PC-9 (cell line): ENCODE measurements around the gene FUT3. TPM values are rescaled to one million over a fixed set of nuclear protein-coding genes. Genes with fewer than 3 reads are reported as not detected.

Experiments used
- BruUV-seq: library from RNA; stranded (reverse); fragments of 400-500 nt; replicated peaks from 2 replicates; lab custom pipeline; 2021; lab: Mats Ljungman, UMichigan
- CTCF ChIA-PET: fragments of 300-600 bp; sonication (Branson Sonifier 250); formaldehyde crosslinking; loops from one replicate; lab custom pipeline; 2022; ENCODE audit warnings: antibody characterized with exemption; lab: Charles Lee
- POLR2A ChIA-PET: fragments of 300-600 bp; sonication (Branson Sonifier 250); formaldehyde crosslinking; loops from one replicate; lab custom pipeline; 2022; ENCODE audit warnings: antibody characterized with exemption; ENCODE audit not compliant: unreplicated experiment; lab: Charles Lee
- DNase-seq, 2 experiments: peaks; one replicate each; pipeline versions ENCODE4 v3.0.0 to v3.0.0-alpha.2; 2015 to 2022; ENCODE audit warnings: mixed read lengths in 1 of 2
- H2AFZ ChIP-seq: fragments of 200-600 bp; sonication (generic); 2 replicates; pipeline ENCODE4 v1.8.1; 2017; ENCODE audit warnings: antibody characterized with exemption
- H3F3A ChIP-seq: fragments of 200-600 bp; sonication (generic); 2 replicates; pipeline ENCODE4 v1.8.1; 2017; ENCODE audit warnings: antibody characterized with exemption, mild to moderate bottlenecking, low read depth; ENCODE audit not compliant: insufficient read depth
- H3K27ac ChIP-seq: fragments of 200-600 bp; sonication (generic); 2 replicates; pipeline ENCODE4 v1.6.1; 2016; ENCODE audit warnings: mixed run types
- H3K27me3 ChIP-seq: fragments of 200-600 bp; sonication (generic); 2 replicates; pipeline ENCODE4 v1.6.1; 2016; ENCODE audit warnings: low read depth, mixed run types; ENCODE audit not compliant: insufficient read depth
- H3K36me3 ChIP-seq: fragments of 200-600 bp; sonication (generic); 2 replicates; pipeline ENCODE4 v1.6.1; 2016; ENCODE audit warnings: low read depth, mixed run types
- H3K4me1 ChIP-seq: fragments of 200-600 bp; sonication (generic); replicated peaks from 2 replicates; pipeline ENCODE4 v1.6.1; 2016; ENCODE audit warnings: mixed run types; ENCODE audit not compliant: insufficient read depth
- H3K4me2 ChIP-seq: fragments of 200-600 bp; sonication (generic); 2 replicates; pipeline ENCODE4 v1.6.1; 2017; ENCODE audit warnings: mixed run types
- H3K4me3 ChIP-seq: fragments of 200-600 bp; sonication (generic); 2 replicates; pipeline ENCODE4 v1.6.1; 2016; ENCODE audit warnings: mixed run types
- H3K79me2 ChIP-seq: fragments of 200-600 bp; sonication (generic); 2 replicates; pipeline ENCODE4 v1.6.1; 2017; ENCODE audit warnings: low read depth, mixed run types
- H3K9me2 ChIP-seq: fragments of 200-600 bp; sonication (generic); 2 replicates; pipeline ENCODE4 v1.8.1; 2017; ENCODE audit warnings: mild to moderate bottlenecking; ENCODE audit not compliant: insufficient read depth
- H3K9me3 ChIP-seq: fragments of 200-600 bp; sonication (generic); 2 replicates; pipeline ENCODE4 v1.8.1; 2016; ENCODE audit warnings: low read depth; ENCODE audit not compliant: insufficient read depth
- H4K20me1 ChIP-seq: fragments of 200-600 bp; sonication (generic); 2 replicates; pipeline ENCODE4 v1.8.1; 2017; ENCODE audit not compliant: insufficient read depth
- EZH2 ChIP-seq: fragments of 200-600 bp; sonication (generic); IDR thresholded peaks from 2 replicates; pipeline ENCODE4 v1.8.0; 2017; ENCODE audit warnings: antibody characterized with exemption, low read depth
- intact Hi-C: fragments of 100-400 bp; cut with micrococcal nuclease; formaldehyde crosslinking; loops from one replicate; pipeline ENCODE4 v1.10.0; 2022; ENCODE audit not compliant: unreplicated experiment
- total RNA-seq: library from RNA; stranded (reverse); gene quantifications from 2 replicates; pipeline ENCODE4 v1.2.3, GENCODE V29; 2021
- TF ChIP-seq, protein P1 (sequence below): fragments of 200-600 bp; sonication (generic); conservative IDR thresholded peaks from 2 replicates; pipeline ENCODE4 v1.6.1; 2017; ENCODE audit warnings: mixed run types, antibody characterized with exemption, mild to moderate bottlenecking, moderate library complexity

The FUT3 gene
- total RNA-seq, 1 experiment from 2014 or later = 28.5 TPM

- H3K9me2 ChIP-seq = no peaks in the 10 kb centered on the region
- H3K9me3 ChIP-seq = no peaks in the 10 kb centered on the region
- no peaks in the 10 kb centered on the region for H3K79me2 ChIP-seq
- intact Hi-C loops = no loop called here
- no TSS peak for BruUV-seq
- H2AFZ ChIP-seq = peak overlapping the region; percentile 62
- no peaks in the 10 kb centered on the region for H4K20me1 ChIP-seq
- peak overlapping the region; percentile 85 for H3K4me3 ChIP-seq
- DNase-seq = peak; percentile 75 to 94
- H3K36me3 ChIP-seq = no peaks in the 10 kb centered on the region
- H3K4me2 ChIP-seq = peak overlapping the region; percentile 81
- H3F3A ChIP-seq = peaks cover 17% of the 10 kb centered on the region; the same call in 1 of the 2 replicates
- TF ChIP-seq, protein P1, sequence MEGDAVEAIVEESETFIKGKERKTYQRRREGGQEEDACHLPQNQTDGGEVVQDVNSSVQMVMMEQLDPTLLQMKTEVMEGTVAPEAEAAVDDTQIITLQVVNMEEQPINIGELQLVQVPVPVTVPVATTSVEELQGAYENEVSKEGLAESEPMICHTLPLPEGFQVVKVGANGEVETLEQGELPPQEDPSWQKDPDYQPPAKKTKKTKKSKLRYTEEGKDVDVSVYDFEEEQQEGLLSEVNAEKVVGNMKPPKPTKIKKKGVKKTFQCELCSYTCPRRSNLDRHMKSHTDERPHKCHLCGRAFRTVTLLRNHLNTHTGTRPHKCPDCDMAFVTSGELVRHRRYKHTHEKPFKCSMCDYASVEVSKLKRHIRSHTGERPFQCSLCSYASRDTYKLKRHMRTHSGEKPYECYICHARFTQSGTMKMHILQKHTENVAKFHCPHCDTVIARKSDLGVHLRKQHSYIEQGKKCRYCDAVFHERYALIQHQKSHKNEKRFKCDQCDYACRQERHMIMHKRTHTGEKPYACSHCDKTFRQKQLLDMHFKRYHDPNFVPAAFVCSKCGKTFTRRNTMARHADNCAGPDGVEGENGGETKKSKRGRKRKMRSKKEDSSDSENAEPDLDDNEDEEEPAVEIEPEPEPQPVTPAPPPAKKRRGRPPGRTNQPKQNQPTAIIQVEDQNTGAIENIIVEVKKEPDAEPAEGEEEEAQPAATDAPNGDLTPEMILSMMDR = no peak
- no peak for TF ChIP-seq EZH2
- H3K27ac ChIP-seq = peak overlapping the region; percentile 58
- H3K27me3 ChIP-seq = no peaks in the 10 kb centered on the region
- CTCF ChIA-PET = interaction anchor here (1.1 kb wide), 1 partner anchor 24 kb away, joined by 4 read pairs; no protein-coding TSS in a partner anchor
- 0 out of 2 replicates have a peak, but pooled peaks cover 9% of the 10 kb centered on the region for H3K4me1 ChIP-seq
- POLR2A ChIA-PET = interaction anchor here (0.5 to 0.8 kb wide), 9 partner anchors 76 to 1603 kb away, joined by 3 to 25 read pairs (median 5); partner anchors contain the start of gene CAPS
Observed at GRCh38 chr19:5827891-5828660, 23.2 kb downstream of the FUT3 start.

DNA sequence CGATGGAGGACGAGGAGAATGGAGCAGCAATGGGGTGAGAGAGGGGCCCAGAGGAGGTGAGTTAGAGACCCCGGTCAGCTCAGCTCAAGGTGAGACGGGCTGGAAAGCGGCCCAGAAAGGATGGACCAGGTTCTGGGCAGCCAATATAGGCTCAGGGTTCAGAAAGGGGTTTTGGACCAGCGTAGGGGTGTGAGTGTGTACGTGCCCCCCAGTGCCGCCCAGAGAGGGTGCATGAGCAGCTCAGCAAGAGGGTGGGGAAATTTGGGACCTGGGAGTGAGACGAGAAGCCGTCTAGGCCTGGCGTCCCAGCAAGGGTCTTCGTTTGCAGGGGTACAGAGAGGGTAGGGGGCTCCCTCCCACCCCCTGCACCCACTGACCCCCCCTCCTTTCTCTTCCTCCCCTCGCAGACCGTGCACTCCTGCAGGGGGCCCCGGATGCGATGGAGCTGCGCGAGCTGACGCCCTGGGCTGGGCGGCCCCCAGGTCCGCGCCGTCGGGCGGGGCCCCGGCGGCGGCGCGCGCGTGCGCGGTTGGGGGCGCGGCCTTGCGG is 23.8 kb downstream of the FUT3 start:
- no peaks in the 10 kb centered on the region for H3K9me3 ChIP-seq
- no TSS peak for BruUV-seq
- CTCF ChIA-PET = interaction anchor here (1.1 kb wide), 1 partner anchor 24 kb away, joined by 4 read pairs; no protein-coding TSS in a partner anchor
- H2AFZ ChIP-seq = no peak overlapping the region
- H3K36me3 ChIP-seq = no peaks in the 10 kb centered on the region
- H3K4me2 ChIP-seq = peak overlapping the region; percentile 46
- H3K4me3 ChIP-seq = peak overlapping the region; percentile 85; the same call in 1 of the 2 replicates
- no peak for TF ChIP-seq EZH2
- TF ChIP-seq, protein P1 = no peak
- intact Hi-C loops = no loop called here
- no peak for DNase-seq
- H3K27ac ChIP-seq = no peak overlapping the region; the same call in 1 of the 2 replicates
- 0 out of 2 replicates have a peak, but pooled peaks cover 9% of the 10 kb centered on the region for H3K4me1 ChIP-seq
- no peaks in the 10 kb centered on the region for H3K9me2 ChIP-seq
- H3F3A ChIP-seq = peaks cover 17% of the 10 kb centered on the region; the same call in 1 of the 2 replicates
- no peaks in the 10 kb centered on the region for H3K27me3 ChIP-seq
- no peaks in the 10 kb centered on the region for H4K20me1 ChIP-seq
- H3K79me2 ChIP-seq = no peaks in the 10 kb centered on the region
- POLR2A ChIA-PET = interaction anchor here (0.5 to 0.8 kb wide), 7 partner anchors 77 to 1602 kb away, joined by 3 to 18 read pairs (median 5); partner anchors contain the start of gene CAPS
